Activated T-helper 2 cell treated with anti-CD3 and anti-CD28 coated beads, Interferon-gamma antibody, Interleukin-2, Interleukin-4, amounts not matched to agents 10 μg/mL and 5 μg/mL and 100 μg/mL, durations not matched to agents 14 hours and 24 hours and 36 hours (primary cell): ENCODE measurements around the gene TRH. TPM values are rescaled to one million over a fixed set of nuclear protein-coding genes. Genes with fewer than 3 reads are reported as not detected.

Experiments
- DNase-seq: peaks from one replicate; pipeline ENCODE4 v3.0.0; 2021; ENCODE audit warnings: low spot score
- H3K27ac Mint-ChIP-seq: one replicate; pipeline ENCODE4 v1.8.0; 2021; ENCODE audit warnings: mixed read lengths
- H3K27me3 Mint-ChIP-seq: one replicate; pipeline ENCODE4 v1.8.0; 2021; ENCODE audit warnings: low read depth, mixed read lengths
- H3K36me3 Mint-ChIP-seq: one replicate; pipeline ENCODE4 v1.8.0; 2021; ENCODE audit warnings: low read depth, mixed read lengths
- H3K4me1 Mint-ChIP-seq: one replicate; pipeline ENCODE4 v1.8.0; 2021; ENCODE audit warnings: low read depth, mixed read lengths
- H3K4me3 Mint-ChIP-seq: one replicate; pipeline ENCODE4 v1.8.0; 2021; ENCODE audit warnings: low read depth, mild to moderate bottlenecking, moderate library complexity, mixed read lengths
- H3K9me3 Mint-ChIP-seq: one replicate; pipeline ENCODE4 v1.8.0; 2021; ENCODE audit warnings: mixed read lengths
- intact Hi-C: fragments of 100-400 bp; cut with micrococcal nuclease; formaldehyde crosslinking; loops from one replicate; pipeline ENCODE4 v1.15.1; 2023
- total RNA-seq: library from RNA; stranded (reverse); gene quantifications from 2 replicates; pipeline ENCODE4 v1.2.3, GENCODE V29; 2022

The TRH gene
- total RNA-seq, 1 donor from 2014 or later: not detected

DNA sequence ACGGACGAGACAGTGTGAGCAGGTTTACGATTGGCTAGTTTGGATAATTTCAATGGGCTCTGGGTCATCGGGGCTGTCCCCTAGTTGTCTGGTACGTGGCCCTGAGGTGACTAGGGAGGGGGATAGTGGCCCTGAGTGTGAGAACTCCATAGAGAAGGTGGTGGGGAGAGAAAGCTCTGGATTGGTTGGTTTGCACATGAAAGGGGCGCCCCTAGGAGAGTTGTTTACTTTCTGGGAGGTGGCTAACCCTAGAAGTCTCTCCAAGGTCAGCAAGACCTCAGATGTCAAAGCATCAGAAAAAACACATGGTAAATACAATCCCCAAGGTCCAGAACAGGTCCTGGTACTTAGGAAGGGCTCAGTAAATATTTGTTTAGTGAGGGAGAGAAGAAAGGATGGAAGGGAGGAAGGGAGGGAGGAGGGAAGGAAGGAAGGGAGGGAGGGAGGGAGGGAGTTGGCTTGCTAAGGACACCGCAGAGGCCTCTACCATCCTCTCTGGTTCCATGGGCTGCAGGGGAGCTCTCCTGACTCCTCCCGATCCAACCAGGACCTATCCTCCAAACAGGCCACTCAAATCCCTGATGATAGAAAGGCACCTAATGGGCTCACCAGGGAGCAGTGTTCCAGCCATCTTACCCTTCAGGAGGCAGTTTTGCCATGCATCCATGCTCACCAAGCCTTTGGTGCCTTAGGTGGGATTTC, 3.0 kb upstream of the TRH start:
- intact Hi-C loops: loop anchor here (5.0 kb wide), 1 partner anchor 1479 kb away; the partner anchor contains the start of gene GATA2
- Mint-ChIP-seq H3K27me3 (peaks cover 48% of the 10 kb centered on the region), H3K4me3 (no peak overlapping the region), H3K27ac (no peak overlapping the region), H3K4me1 (peaks cover 5% of the 10 kb centered on the region), H3K9me3 (no peaks in the 10 kb centered on the region), H3K36me3 (no peaks in the 10 kb centered on the region)
- no peak for DNase-seq

DNA sequence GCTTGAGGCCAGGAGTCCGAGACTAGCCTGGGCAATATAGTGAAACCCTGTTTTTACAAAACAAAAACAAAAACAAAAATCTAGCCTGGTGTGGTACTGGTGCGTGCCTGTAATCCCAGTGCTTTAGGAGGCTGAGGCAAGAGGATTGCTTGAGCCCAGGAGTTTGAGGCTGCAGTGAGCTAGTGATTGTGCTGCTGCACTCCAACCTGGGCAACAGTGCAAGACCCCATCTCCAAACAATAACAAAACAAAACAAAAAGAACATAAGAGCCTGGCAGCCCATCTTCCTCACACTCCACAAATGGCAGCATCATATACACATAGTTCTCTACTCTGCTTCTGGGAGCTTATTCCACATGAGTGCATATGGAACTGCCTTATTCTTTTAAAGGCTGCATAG, 2.2 kb upstream of the TRH start:
- H3K36me3 Mint-ChIP-seq: no peaks in the 10 kb centered on the region
- no peak overlapping the region for H3K4me3 Mint-ChIP-seq
- H3K27me3 Mint-ChIP-seq: peaks cover 51% of the 10 kb centered on the region
- intact Hi-C loops: loop anchor here (5.0 kb wide), 1 partner anchor 1480 kb away; the partner anchor contains the start of gene GATA2
- DNase-seq: no peak
- H3K4me1 Mint-ChIP-seq: peaks cover 5% of the 10 kb centered on the region
- no peak overlapping the region for H3K27ac Mint-ChIP-seq
- no peaks in the 10 kb centered on the region for H3K9me3 Mint-ChIP-seq

DNA sequence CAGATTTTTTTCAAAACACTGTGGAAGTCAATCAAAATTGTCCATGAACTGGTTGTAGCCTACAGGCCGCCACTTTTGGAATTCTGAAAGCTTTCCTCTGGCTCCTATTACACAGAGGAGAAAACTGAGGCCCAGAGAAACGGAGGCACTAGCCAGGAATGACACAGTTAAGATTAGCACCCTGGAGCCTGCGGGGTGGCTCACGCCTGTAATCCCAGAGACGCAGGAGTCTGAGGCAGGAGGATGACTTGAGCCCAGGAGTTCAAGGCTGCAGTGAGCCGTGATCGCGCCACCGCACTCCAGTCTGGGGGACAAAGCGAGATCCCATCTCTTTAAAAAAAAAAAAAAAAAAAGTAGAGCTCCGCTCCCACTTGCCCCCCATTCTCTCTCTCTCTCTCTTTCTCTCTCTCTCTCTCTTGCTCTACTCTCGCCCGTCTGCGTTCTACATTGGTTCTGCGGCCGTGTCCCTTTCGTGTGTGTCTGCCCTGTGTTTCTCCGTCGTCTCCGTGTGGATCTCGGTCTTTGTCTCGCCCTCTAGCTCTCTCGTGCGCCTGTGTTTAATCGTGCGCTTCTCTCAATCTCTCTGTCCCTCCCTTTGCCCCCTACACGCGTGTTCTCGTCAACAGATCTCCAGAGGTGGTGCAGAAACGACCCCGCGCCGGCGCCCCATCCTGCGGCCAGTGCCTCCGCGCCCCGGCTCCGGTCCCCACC, 512 bp upstream of the TRH start:
- intact Hi-C loops: loop anchor here (5.0 kb wide), 1 partner anchor 1482 kb away; the partner anchor contains the start of gene GATA2
- Mint-ChIP-seq H3K4me3 (no peak overlapping the region), H3K27ac (no peak overlapping the region), H3K9me3 (no peaks in the 10 kb centered on the region), H3K27me3 (peaks cover 58% of the 10 kb centered on the region), H3K36me3 (no peaks in the 10 kb centered on the region), H3K4me1 (peaks cover 5% of the 10 kb centered on the region)
- no peak for DNase-seq

DNA sequence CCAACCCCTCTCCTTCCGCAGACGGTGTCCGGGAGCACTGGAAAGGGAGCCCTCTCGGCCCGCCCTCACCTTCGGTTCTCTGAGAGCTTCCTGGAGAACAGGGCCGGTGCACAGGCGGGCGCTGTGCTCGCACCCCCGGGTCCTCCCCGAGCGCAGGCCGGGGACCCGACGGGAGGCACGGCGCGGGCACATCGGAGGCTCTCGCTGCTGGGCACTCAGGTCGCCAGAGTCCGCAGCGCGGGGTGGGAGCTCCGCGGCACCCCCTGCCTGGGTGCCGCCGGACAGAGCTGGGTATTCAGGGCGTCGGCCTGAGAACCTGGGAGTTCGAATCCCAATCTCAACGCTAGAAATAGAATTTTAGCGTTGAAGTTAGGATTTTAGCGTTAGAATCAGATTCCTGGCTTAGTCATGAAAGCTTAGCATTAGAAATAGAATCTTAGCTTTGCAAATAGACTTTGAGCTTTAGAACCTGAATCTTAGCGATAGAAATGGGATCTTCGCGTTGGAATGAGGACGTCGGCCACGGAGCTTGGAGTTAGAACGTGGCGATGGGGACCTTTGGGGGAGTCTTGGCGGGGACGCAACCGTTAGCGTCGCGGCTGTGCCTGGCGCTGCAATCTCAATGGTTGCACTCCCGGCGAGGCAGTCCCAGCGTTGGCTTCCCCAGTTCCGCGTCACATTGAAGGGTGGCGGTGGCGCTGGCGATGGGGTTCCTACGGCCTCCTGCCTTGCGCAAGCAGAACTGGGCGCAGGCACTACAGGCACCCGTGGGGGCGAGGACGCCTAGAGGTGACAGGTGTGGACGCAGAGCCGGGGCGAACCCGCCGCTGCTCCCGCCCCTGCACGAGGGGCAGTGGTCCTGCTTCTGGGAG, 549 bp downstream of the TRH start:
- peaks cover 55% of the 10 kb centered on the region for H3K27me3 Mint-ChIP-seq

GRCh38 chr3:129975705-129976048, 1.2 kb downstream of the TRH start:
- Mint-ChIP-seq H3K27me3 (peaks cover 53% of the 10 kb centered on the region), H3K27ac (no peak overlapping the region), H3K9me3 (no peaks in the 10 kb centered on the region), H3K4me3 (no peak overlapping the region), H3K36me3 (no peaks in the 10 kb centered on the region), H3K4me1 (peaks cover 5% of the 10 kb centered on the region)
- intact Hi-C loops: no loop called here
- no peak for DNase-seq

More for the DNA sequence above, 549 bp downstream of the TRH start:
- Mint-ChIP-seq H3K4me3 (no peak overlapping the region), H3K36me3 (no peaks in the 10 kb centered on the region), H3K4me1 (peaks cover 5% of the 10 kb centered on the region), H3K9me3 (no peaks in the 10 kb centered on the region), H3K27ac (no peak overlapping the region)
- no peak for DNase-seq
- intact Hi-C loops: loop anchor here (5.0 kb wide), 1 partner anchor 1483 kb away; the partner anchor contains the start of gene GATA2

DNA sequence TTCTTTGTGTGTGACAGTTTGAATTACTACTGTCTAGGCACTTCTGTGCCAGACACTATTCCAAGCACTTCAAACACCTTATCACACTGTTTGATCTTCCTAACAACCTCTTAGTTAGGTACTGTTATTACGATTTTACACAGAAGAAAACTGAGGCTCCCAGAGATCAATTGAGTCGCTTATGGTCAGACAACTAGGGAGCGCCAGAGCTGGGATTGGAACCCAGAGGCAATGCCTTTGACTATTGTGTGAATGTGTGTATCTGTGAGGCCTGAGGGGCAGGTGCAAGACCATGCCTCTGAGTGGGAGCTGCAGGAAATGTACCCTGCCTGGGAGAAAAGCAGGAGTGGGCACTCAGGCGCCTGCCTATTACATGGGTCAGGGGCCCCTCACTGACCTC, 1.8 kb downstream of the TRH start:
- Mint-ChIP-seq H3K9me3 (no peaks in the 10 kb centered on the region), H3K27ac (no peak overlapping the region), H3K4me3 (no peak overlapping the region), H3K27me3 (peaks cover 50% of the 10 kb centered on the region), H3K36me3 (no peaks in the 10 kb centered on the region), H3K4me1 (peaks cover 5% of the 10 kb centered on the region)
- intact Hi-C loops: no loop called here
- DNase-seq: no peak

DNA sequence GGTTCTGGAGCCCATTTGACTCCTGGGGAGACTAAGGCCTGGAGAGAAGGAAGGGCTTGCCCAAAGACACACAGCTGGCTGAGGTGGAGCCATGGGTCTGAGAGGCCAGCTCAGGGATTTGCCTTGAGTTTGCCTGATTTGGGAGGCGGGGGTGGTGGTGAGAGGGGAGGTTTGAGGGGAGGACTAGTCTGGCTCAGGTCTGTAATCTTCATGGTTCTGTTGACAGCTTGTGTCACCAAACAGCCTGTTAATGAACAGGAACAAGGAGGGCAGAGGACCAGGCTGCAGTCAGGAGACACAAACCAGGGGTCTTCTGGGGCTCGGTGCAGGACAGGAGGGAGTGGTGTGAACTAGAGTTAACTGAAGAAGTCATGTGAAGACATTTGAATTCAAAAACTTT, 3.6 kb downstream of the TRH start:
- H3K27me3 Mint-ChIP-seq: peaks cover 36% of the 10 kb centered on the region
- no peaks in the 10 kb centered on the region for H3K9me3 Mint-ChIP-seq
- peaks cover 5% of the 10 kb centered on the region for H3K4me1 Mint-ChIP-seq
- intact Hi-C loops: no loop called here
- DNase-seq: no peak
- no peaks in the 10 kb centered on the region for H3K36me3 Mint-ChIP-seq
- H3K27ac Mint-ChIP-seq: no peak overlapping the region
- H3K4me3 Mint-ChIP-seq: no peak overlapping the region

DNA sequence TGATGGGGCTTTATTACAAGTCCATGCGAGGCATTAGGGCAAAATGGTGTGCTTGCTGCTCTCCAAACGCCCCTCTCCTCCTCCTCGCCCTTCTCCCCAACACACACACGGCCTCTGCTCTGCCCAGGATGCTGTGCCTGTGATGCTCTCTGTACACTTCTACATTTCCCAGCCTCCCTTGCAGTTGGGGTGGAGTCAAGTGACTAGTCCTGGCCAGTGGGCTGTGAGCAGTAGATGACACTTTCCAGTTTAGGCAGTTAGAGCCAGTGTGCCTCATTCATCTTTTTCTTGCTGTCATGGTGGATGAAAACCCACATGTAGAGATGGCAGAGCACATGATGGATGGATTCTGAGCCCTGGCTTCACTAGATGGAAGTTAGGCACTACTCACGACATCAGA, 5.4 kb downstream of the TRH start:
- Mint-ChIP-seq H3K9me3 (no peaks in the 10 kb centered on the region), H3K36me3 (no peaks in the 10 kb centered on the region), H3K4me1 (peaks cover 3% of the 10 kb centered on the region), H3K27me3 (peaks cover 25% of the 10 kb centered on the region), H3K4me3 (no peak overlapping the region), H3K27ac (no peak overlapping the region)
- intact Hi-C loops: no loop called here
- no peak for DNase-seq

DNA sequence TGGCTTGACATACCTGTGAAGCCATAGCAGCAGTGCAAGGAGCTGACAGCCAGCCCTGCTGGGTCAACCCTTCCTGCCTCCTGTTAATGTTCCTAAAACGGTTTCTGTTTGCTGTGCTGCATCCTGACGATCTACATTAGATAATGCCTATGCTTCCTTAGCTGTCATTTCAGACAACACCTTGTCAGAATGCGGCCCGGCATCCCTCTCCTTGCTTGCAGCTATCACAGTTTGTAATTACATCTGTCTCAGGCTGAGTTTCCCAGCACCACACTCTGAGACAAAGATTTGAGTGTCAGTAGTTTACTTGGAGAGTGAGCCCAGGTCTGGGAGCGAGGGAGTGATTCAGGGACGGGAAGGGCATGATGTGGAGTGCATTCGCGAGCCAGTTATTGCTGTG, 9.0 kb downstream of the TRH start:
- H3K27me3 Mint-ChIP-seq: peaks cover 2% of the 10 kb centered on the region
- intact Hi-C loops: no loop called here
- H3K27ac Mint-ChIP-seq: no peak overlapping the region
- no peak overlapping the region for H3K4me3 Mint-ChIP-seq
- H3K4me1 Mint-ChIP-seq: no peaks in the 10 kb centered on the region
- H3K9me3 Mint-ChIP-seq: no peaks in the 10 kb centered on the region
- no peak for DNase-seq
- H3K36me3 Mint-ChIP-seq: no peaks in the 10 kb centered on the region

DNA sequence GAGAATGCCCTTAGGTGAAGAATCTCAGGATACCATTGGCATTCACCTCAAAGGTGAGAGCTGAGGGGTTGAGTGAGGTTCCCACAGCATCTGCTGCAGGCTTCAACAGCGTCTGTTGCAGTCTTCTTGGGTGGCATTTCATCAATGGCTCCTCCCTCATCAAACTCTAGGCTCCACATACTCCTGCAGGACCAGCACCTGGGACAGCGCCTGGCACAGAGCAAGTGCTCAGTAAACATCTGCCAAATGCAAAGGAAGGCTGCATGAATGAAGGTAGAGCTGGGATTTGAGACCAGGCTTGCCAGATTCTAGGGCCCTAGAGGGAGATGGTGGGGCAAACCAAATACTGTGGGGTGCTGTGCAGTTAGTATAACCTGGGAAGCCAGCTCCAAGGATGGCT, 9.6 kb downstream of the TRH start:
- Mint-ChIP-seq H3K27me3 (peaks cover 3% of the 10 kb centered on the region), H3K9me3 (no peaks in the 10 kb centered on the region), H3K36me3 (no peaks in the 10 kb centered on the region), H3K27ac (no peak overlapping the region), H3K4me3 (no peak overlapping the region), H3K4me1 (no peaks in the 10 kb centered on the region)
- DNase-seq: no peak
- intact Hi-C loops: no loop called here

GRCh38 chr3:129985113-129985512, 10.6 kb downstream of the TRH start:
- Mint-ChIP-seq H3K4me3 (no peak overlapping the region), H3K36me3 (no peaks in the 10 kb centered on the region), H3K4me1 (no peaks in the 10 kb centered on the region), H3K27ac (no peak overlapping the region), H3K9me3 (no peaks in the 10 kb centered on the region), H3K27me3 (peaks cover 7% of the 10 kb centered on the region)
- no peak for DNase-seq
- intact Hi-C loops: no loop called here

GRCh38 chr3:129988429-129988828, 13.9 kb downstream of the TRH start:
- DNase-seq: no peak
- no peaks in the 10 kb centered on the region for H3K4me1 Mint-ChIP-seq
- H3K9me3 Mint-ChIP-seq: no peaks in the 10 kb centered on the region
- peaks cover 8% of the 10 kb centered on the region for H3K27me3 Mint-ChIP-seq
- H3K36me3 Mint-ChIP-seq: no peaks in the 10 kb centered on the region
- no peak overlapping the region for H3K27ac Mint-ChIP-seq
- intact Hi-C loops: no loop called here
- H3K4me3 Mint-ChIP-seq: no peak overlapping the region

- Mint-ChIP-seq H3K9me3 (no peaks in the 10 kb centered on the region), H3K27me3 (peaks cover 13% of the 10 kb centered on the region)
- intact Hi-C loops: no loop called here
Measured at GRCh38 chr3:129989414-129989813, 14.9 kb downstream of the TRH start.

More at GRCh38 chr3:129989414-129989813, 14.9 kb downstream of the TRH start:
- H3K4me3 Mint-ChIP-seq: no peak overlapping the region
- no peak for DNase-seq
- H3K4me1 Mint-ChIP-seq: no peaks in the 10 kb centered on the region
- no peaks in the 10 kb centered on the region for H3K36me3 Mint-ChIP-seq
- H3K27ac Mint-ChIP-seq: no peak overlapping the region
